ENCODE data around the gene POMT2.
"Not testable (repeated sequence)": the region's sequence is repeated elsewhere in the genome, so short reads cannot be mapped to it uniquely, and the experiment has no call there.

POMT2 gene, protein sequence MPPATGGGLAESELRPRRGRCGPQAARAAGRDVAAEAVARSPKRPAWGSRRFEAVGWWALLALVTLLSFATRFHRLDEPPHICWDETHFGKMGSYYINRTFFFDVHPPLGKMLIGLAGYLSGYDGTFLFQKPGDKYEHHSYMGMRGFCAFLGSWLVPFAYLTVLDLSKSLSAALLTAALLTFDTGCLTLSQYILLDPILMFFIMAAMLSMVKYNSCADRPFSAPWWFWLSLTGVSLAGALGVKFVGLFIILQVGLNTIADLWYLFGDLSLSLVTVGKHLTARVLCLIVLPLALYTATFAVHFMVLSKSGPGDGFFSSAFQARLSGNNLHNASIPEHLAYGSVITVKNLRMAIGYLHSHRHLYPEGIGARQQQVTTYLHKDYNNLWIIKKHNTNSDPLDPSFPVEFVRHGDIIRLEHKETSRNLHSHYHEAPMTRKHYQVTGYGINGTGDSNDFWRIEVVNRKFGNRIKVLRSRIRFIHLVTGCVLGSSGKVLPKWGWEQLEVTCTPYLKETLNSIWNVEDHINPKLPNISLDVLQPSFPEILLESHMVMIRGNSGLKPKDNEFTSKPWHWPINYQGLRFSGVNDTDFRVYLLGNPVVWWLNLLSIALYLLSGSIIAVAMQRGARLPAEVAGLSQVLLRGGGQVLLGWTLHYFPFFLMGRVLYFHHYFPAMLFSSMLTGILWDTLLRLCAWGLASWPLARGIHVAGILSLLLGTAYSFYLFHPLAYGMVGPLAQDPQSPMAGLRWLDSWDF

GRCh38 chr14:77320238-77320935 lies at the start of gene POMT2:
POMT2 (minus strand) TSS chr14:77320883; CDS start chr14:77320681, 202 bp downstream.
- peak; percentile 95 for DNase-seq (ENCODE audit: low spot score)

DNA sequence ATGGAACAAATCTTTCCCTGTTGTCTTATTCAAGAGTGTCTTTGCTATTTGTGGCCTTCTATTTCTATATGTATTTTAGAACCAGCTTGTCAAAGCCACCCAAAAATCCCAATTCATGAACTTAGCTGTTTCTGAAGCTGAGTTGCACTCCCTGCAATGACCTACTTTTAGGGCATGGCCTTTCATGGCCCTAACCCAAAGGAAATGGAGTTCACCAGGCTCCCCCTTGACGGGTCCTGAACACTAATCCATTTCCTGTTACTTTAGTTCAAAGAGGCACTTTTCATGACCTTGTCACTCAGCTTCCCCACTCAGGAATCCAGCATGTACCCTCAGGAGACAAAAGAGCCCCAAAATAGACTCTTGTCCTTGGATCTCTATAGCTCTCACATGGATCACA lies 48.6 kb upstream of the POMT2 start:
- no peak for DNase-seq (ENCODE audit: low spot score)

DNA sequence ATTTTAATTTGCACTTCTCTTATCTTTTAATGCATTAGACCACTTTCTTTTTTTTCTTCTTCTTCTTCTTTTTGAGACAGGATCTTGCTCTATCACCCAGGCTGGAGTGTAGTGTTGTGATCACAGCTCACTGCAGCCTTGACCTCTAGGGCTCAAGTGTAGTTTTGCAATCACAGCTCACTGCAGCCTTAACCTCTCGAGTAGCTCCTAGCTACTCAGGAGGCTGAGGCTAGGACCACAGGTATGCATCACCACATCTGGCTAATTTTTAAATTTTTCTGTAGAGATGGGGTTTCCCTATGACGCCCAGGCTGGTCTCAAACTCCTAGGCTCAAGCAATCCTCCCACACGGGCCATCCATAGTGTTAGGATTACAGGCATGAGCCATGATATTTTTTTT lies 43.5 kb upstream of the POMT2 start:
- DNase-seq (ENCODE audit: low spot score) = no peak

GRCh38 chr14:77359626-77360025 lies 38.9 kb upstream of the POMT2 start:
- no peak for DNase-seq (ENCODE audit: low spot score)

- no peak for DNase-seq (ENCODE audit: low spot score)
Observed at GRCh38 chr14:77356899-77357298, 36.2 kb upstream of the POMT2 start.

- DNase-seq (ENCODE audit: low spot score) = no peak
Observed at GRCh38 chr14:77355811-77356210, 35.1 kb upstream of the POMT2 start.

DNA sequence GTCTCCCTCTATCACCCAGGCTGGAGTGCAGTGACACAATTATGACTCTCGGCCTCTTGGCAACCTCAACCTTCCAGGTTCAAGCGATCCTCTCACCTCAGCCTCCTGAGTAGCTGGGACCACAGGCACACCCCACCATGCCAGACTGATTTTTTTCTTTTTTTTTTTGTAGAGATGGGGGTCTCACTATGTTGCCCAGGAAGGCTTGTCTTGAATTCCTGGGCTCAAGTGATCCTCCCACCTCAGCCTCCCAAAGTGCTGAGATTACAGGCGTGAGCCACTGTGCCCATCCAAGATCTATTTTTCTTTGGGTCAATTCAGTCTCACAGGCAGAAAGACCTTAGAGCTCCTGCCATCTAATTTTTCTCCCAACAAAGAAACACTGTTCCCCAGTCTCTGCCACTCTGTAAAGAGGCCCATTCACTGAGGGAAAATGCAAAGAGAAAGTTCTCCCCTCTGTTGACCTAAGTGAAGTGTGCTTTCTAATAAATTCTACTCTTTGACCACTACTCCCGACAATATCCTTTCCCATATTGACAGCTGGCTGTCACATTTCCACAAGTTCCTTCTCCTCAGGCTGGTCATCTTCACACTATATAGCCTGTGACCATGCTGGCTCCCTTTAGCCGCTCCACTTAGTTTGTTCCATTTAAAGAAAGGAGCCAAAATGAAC lies 32.9 kb upstream of the POMT2 start:
- no peak for DNase-seq (ENCODE audit: low spot score)

DNA sequence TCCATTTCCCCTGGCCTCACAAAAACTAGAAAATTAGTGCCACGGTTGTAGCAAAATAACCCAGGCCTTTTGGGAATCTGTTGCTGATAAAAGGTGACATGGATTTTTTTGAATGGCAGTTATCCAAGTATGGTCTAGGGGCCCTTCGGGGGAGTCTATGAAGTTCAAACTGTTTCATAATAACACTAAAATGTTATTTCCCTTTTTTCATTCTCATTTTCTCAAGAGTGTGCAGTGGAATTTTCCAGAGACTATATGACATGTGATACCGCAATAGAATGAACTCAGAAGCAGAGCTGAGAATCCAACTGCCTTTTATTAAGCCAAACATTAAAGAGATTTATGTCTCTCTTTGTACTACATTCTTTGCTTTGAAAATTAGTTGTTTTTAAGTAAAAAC lies 27.1 kb upstream of the POMT2 start:
- no peak for DNase-seq (ENCODE audit: low spot score)

GRCh38 chr14:77346495-77346894 lies 25.8 kb upstream of the POMT2 start:
- no peak for DNase-seq (ENCODE audit: low spot score)

- no peak for DNase-seq (ENCODE audit: low spot score)
Observed at GRCh38 chr14:77344377-77344996, 23.8 kb upstream of the POMT2 start.

GRCh38 chr14:77343662-77344061 lies 23.0 kb upstream of the POMT2 start:
- DNase-seq (ENCODE audit: low spot score) = no peak

DNA sequence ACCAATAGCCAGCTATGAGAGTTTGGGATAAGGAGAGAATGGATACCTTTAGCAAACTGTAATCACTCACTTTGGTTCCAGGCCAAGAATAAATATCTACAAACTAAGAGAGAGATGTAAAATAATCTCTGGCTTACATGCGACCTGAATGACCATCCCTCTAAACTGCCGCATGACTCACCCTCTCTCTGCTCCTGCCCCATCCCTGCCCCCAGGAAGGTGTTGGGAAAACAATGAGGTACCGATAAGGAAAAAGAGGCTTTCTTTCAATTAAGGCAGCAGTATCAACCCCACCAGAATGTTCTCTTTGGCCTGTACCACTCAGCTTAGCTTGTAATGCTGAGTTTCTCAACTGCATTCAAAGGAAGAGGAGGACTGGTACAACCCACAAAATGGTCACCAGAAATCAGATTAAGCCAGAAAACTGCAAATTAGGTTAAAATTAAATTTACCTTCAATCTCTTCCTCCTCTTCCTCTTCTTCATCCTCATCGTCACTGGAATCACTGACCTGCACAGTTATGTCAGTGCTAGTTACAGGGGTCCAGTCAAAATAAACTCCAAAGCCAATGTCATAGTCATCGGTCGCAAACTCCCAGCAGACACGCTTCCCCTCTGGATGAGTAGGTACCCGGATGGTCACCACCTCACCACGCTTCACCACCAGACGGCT lies 22.2 kb upstream of the POMT2 start:
- DNase-seq (ENCODE audit: low spot score) = no peak

DNA sequence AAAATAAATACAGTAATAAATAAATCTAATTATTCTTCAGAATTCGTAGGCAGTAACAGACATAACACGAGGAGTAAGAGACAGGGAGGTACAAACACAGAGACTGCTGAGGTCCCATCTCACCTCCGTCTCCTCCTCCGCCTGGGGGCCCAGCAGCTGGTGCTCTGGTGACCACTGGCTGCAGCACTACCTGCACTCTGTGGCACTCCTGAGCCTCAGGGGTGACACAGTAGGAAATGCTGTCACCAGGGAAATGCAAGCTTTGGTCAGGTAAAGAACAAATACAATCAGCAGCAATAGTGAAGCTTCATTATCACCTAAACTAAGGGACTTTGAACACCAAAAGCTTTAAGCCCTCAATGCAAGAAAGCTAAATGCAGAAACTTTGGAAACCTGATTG lies 19.7 kb upstream of the POMT2 start:
- no peak for DNase-seq (ENCODE audit: low spot score)

- peak; percentile 77 for DNase-seq (ENCODE audit: low spot score)
Observed at GRCh38 chr14:77339407-77339806, 18.7 kb upstream of the POMT2 start.

DNA sequence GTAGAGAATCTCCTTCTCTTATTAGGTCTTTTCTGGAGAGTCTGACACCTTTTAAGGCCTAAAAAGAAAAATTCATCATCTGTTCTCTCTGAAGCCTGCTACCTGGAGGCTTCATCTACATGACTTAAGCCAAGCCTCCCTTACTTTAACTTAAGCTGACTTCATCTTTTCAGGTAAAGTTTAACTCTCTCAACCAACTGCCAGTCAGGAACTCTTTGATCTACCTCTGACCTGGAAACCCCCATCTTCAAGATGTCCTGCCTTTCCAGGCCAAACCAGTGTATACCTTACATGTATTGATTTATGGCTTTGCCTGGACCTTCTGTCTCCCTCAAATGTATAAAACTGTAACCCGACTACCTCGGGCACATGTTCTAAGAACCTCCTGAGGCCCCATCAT lies 17.6 kb upstream of the POMT2 start:
- no peak for DNase-seq (ENCODE audit: low spot score)

DNA sequence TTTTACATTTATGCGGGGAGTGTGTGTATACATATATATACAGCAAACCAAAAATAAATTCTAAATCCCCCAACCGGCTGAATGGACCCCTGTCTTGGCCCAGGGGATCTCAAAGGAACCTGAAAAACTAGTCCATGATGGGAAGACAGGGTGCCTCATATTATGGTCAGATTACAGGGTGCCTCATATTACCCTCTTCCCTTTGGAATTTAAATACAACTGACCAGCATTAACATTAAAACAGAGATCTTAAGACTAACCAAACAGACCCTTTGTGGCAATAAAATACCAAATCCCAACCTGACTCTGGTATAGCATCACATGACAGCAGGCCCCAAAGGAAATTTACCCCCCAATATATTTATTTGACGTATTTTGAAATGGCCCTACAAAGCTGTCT lies 17.2 kb upstream of the POMT2 start:
- DNase-seq (ENCODE audit: low spot score) = no peak

- DNase-seq (ENCODE audit: low spot score) = not testable (repeated sequence)
Observed at GRCh38 chr14:77337255-77337654, 16.6 kb upstream of the POMT2 start.

GRCh38 chr14:77335576-77335975 lies 14.9 kb upstream of the POMT2 start:
- DNase-seq (ENCODE audit: low spot score) = no peak

- no peak for DNase-seq (ENCODE audit: low spot score)
Observed at GRCh38 chr14:77329872-77330271, 9.2 kb upstream of the POMT2 start.

DNA sequence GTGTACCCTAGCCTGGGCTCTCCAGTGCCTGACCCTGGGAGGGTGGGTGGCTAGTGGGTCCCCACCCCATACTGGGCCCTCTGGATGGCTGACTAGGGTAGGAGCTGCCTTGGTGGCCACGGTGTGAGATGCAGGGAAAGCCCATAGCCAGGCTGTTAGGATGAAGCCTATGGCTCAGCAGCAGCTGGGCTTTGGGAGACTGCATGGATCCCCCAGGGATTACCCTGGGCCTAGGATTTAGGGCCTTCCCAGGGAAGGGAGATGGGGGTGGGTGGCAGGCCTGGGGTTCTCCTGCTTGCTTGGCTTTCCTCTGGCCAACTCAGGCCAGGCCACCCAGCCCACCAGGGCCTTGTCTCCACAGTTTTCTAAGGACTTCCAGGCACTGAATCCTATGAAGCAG lies 6.4 kb upstream of the POMT2 start:
- no peak for DNase-seq (ENCODE audit: low spot score)

DNA sequence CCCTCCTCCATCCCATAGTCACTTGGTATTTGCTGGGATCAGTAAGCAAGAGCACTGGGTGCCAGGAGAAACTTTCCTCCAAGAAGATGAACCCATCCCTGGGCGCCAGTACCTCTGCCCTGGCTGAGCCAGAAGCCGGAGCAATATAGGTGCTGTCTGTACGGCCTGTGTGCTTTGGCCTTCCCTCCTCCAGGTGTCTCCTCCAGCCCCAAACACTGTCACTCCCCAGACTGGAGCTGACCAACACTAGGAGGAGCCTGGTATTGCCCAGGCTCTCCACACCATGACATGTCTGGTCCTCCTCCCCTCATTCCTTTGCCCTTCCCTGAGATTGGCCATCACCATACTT lies 5.0 kb upstream of the POMT2 start:
- DNase-seq (ENCODE audit: low spot score) = no peak
